Measurements from ENCODE around the gene TMF1. TPM values are rescaled to one million over a fixed set of nuclear protein-coding genes. Genes with fewer than 3 reads are reported as not detected.

TMF1 gene
- total RNA-seq, 1 donor from 2014 or later, result 34.4 TPM

DNA sequence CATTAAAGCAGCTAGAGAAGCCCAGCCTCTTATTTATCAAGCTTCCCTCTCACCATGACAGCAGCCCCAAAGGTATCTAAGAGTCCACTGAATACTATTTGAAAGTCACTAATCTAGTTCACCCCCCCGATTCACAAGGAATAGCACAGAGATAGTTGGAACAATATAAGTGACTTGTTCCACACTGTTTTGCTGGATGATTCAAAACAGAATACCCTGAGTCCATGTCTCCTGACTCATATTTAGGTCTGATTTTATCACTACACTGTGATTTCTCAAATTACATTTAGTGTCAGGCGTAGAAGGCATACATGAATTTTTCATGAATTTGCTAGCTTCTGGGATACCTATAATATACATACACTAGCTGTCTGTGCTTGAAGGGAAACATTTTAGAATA lies 20.0 kb downstream of the TMF1 start:
- TF ChIP-seq POLR2AphosphoS5 (IDR thresholded peaks at IDR 0.05; ENCODE audit: insufficient read depth in 1 of 2, low read depth in 1 of 2), result no peak
- TF ChIP-seq, protein P1, sequence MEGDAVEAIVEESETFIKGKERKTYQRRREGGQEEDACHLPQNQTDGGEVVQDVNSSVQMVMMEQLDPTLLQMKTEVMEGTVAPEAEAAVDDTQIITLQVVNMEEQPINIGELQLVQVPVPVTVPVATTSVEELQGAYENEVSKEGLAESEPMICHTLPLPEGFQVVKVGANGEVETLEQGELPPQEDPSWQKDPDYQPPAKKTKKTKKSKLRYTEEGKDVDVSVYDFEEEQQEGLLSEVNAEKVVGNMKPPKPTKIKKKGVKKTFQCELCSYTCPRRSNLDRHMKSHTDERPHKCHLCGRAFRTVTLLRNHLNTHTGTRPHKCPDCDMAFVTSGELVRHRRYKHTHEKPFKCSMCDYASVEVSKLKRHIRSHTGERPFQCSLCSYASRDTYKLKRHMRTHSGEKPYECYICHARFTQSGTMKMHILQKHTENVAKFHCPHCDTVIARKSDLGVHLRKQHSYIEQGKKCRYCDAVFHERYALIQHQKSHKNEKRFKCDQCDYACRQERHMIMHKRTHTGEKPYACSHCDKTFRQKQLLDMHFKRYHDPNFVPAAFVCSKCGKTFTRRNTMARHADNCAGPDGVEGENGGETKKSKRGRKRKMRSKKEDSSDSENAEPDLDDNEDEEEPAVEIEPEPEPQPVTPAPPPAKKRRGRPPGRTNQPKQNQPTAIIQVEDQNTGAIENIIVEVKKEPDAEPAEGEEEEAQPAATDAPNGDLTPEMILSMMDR (IDR thresholded peaks at IDR 0.05), result no peak
- no peak for TF ChIP-seq POLR2A (IDR thresholded peaks at IDR 0.05)
- H3K36me3 ChIP-seq, result peaks cover 0 to 74% of the 10 kb centered on the region in 2 donors
- H3K4me3 ChIP-seq, result no peak overlapping the region
- intact Hi-C loops (cut with DNase I), result no loop called here
- H3K27me3 ChIP-seq, result no peaks in the 10 kb centered on the region
- DNase-seq (ENCODE audit: extremely low spot score in 2 of 2), result no peak
- no peak overlapping the region for H3K27ac ChIP-seq
- no peaks in the 10 kb centered on the region for H3K4me1 ChIP-seq
- H3K9me3 ChIP-seq, result no peaks in the 10 kb centered on the region

DNA sequence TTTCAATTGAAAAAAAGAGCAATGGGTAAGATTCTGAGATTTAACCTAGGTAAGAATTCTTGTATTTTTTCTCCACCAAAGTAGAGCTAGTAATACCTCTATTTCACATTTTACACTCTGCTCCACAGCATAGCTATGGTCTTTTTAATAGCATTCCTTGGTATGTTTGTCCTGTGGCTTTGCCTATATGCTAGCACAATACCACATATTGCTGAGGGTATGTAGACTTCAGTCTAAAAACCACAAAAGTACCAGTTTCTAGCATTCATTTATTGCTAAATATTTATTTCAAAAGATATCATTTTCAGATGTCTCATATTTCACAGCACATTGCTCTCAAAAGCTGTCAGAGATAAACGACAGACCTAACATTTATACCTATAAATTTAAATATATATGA lies 20.5 kb downstream of the TMF1 start:
- H3K36me3 ChIP-seq, result peaks cover 0 to 69% of the 10 kb centered on the region in 2 donors
- no peaks in the 10 kb centered on the region for H3K4me1 ChIP-seq
- no peak overlapping the region for H3K4me3 ChIP-seq
- DNase-seq (ENCODE audit: extremely low spot score in 2 of 2), result no peak
- H3K27me3 ChIP-seq, result no peaks in the 10 kb centered on the region
- intact Hi-C loops (cut with DNase I), result no loop called here
- TF ChIP-seq POLR2AphosphoS5 (IDR thresholded peaks at IDR 0.05; ENCODE audit: insufficient read depth in 1 of 2, low read depth in 1 of 2) (no peak), POLR2A (IDR thresholded peaks at IDR 0.05) (no peak)
- TF ChIP-seq, protein P1 (IDR thresholded peaks at IDR 0.05), result no peak
- no peak overlapping the region for H3K27ac ChIP-seq
- no peaks in the 10 kb centered on the region for H3K9me3 ChIP-seq

DNA sequence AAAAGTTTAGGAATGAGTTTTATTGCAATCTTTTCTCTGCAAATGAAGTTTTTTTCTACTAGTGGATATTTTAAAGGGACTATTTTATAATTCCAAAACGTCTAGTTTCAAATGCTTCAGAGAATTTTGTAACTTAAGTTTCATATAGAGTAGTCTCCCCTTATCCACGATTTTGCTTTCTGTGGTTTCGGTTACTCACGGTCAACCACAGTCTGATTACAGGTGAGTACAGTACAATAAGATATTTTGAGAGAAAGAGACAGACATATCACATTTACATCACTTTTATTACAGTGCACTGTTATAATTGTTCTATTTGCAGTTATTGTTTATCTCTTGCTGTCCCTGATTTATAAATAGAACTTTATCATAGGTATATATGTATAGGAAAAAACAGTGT lies 31.3 kb downstream of the TMF1 start:
- no peaks in the 10 kb centered on the region for H3K4me1 ChIP-seq
- DNase-seq (ENCODE audit: extremely low spot score in 2 of 2), result no peak
- TF ChIP-seq POLR2A (IDR thresholded peaks at IDR 0.05) (no peak), POLR2AphosphoS5 (IDR thresholded peaks at IDR 0.05; ENCODE audit: insufficient read depth in 1 of 2, low read depth in 1 of 2) (no peak)
- TF ChIP-seq, protein P1 (IDR thresholded peaks at IDR 0.05), result no peak
- H3K27ac ChIP-seq, result no peak overlapping the region
- H3K36me3 ChIP-seq, result peaks cover 0 to 32% of the 10 kb centered on the region in 2 donors
- no peaks in the 10 kb centered on the region for H3K9me3 ChIP-seq
- no peak overlapping the region for H3K4me3 ChIP-seq
- H3K27me3 ChIP-seq, result no peaks in the 10 kb centered on the region
- intact Hi-C loops (cut with DNase I), result no loop called here

DNA sequence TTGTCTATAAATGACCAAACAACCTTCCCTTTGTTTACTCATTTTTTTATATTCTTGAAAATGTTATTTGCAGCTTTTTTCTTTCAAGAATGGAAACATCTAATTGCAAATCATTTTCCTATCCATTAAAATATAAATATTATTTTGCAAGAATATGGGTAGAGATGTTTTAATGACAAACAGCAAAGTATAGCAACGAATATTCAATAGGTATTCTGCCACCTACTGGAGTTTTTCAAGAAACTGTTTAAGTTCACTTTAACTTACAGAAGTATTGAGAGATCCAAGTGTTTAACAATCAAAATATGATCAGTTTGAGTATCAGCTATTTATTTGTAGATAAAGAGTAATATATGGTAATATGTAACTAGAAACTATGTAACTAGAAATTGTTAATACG lies 31.7 kb downstream of the TMF1 start:
- Histone ChIP-seq H3K27me3 (no peaks in the 10 kb centered on the region), H3K4me1 (no peaks in the 10 kb centered on the region), H3K9me3 (no peaks in the 10 kb centered on the region), H3K4me3 (no peak overlapping the region), H3K27ac (no peak overlapping the region), H3K36me3 (peaks cover 0 to 28% of the 10 kb centered on the region in 2 donors)
- no peak for DNase-seq (ENCODE audit: extremely low spot score in 2 of 2)
- TF ChIP-seq POLR2AphosphoS5 (IDR thresholded peaks at IDR 0.05; ENCODE audit: insufficient read depth in 1 of 2, low read depth in 1 of 2) (no peak), POLR2A (IDR thresholded peaks at IDR 0.05) (no peak)
- TF ChIP-seq, protein P1 (IDR thresholded peaks at IDR 0.05), result no peak
- intact Hi-C loops (cut with DNase I), result no loop called here

DNA sequence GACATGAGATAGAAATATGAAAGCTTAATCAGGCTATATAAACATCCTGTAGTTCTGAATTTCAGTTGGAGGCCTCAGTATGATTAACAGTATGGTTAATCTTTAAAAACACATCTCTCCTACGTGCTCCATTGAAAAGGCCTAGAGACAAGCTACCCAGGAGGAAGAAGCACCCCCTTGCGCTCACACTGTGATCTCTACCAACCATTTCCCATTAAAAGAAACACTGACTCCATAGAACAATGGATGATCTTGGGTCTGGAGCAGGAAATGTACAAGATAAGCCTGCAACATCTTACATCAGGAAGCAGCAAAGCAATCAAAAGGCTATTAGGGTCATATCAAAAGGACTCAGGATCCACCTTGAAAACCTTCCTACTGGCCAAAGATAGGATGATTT lies 35.2 kb downstream of the TMF1 start:
- no peak for DNase-seq (ENCODE audit: extremely low spot score in 2 of 2)
- Histone ChIP-seq H3K9me3 (no peaks in the 10 kb centered on the region), H3K36me3 (peaks cover 0 to 5% of the 10 kb centered on the region in 2 donors), H3K27me3 (no peaks in the 10 kb centered on the region), H3K4me3 (no peak overlapping the region), H3K27ac (no peak overlapping the region), H3K4me1 (no peaks in the 10 kb centered on the region)
- intact Hi-C loops (cut with DNase I), result no loop called here
- TF ChIP-seq POLR2A (IDR thresholded peaks at IDR 0.05) (no peak), POLR2AphosphoS5 (IDR thresholded peaks at IDR 0.05; ENCODE audit: insufficient read depth in 1 of 2, low read depth in 1 of 2) (no peak)
- TF ChIP-seq, protein P1 (IDR thresholded peaks at IDR 0.05), result no peak

Measured in vagina (tissue), 2 donors.